Tibial artery (tissue), 4 donors: ENCODE results near the gene TRIM52.

Experiments
- DNase-seq, 2 donors: peaks; one replicate each; pipeline ENCODE4 v3.0.0-alpha.2; 2019
- H3K27ac ChIP-seq, 2 donors: fragments of 200-600 bp; sonication (generic) in 1 of 2; 1 replicate in 1 of 2; 2 replicates in 1 of 2; pipeline ENCODE4 v1.5.1; 2018 to 2019; ENCODE audit warnings: mild to moderate bottlenecking in 1 of 2
- H3K27me3 ChIP-seq, 2 donors: fragments of 200-600 bp; sonication (generic) in 1 of 2; one replicate each; pipeline versions ENCODE4 v1.5.1 to v1.6.0; 2016 to 2019
- H3K36me3 ChIP-seq, 3 donors: fragments of 200-600 bp; sonication (generic) in 2 of 3; one replicate each; pipeline ENCODE4 v1.5.1; 2016 to 2019; ENCODE audit warnings: mild to moderate bottlenecking in 2 of 3
- H3K4me1 ChIP-seq, 4 donors: fragments of 200-600 bp; sonication (generic) in 2 of 4; 1 replicate in 3 of 4; 2 replicates in 1 of 4; pipeline ENCODE4 v1.5.1; 2016 to 2019
- H3K4me3 ChIP-seq, 2 donors: fragments of 200-600 bp; sonication (generic) in 1 of 2; 1 replicate in 1 of 2; 2 replicates in 1 of 2; pipeline ENCODE4 v1.5.1; 2018 to 2019; ENCODE audit warnings: mild to moderate bottlenecking in 2 of 2
- H3K9me3 ChIP-seq, 3 donors: fragments of 200-600 bp; sonication (generic) in 1 of 3; one replicate each; pipeline ENCODE4 v1.5.1; 2016 to 2019
- intact Hi-C: fragments of 100-400 bp; cut with DNase I; formaldehyde crosslinking; loops from one replicate; pipeline ENCODE4 v1.15.0; 2023; ENCODE audit warnings: low total_unique reads
- TF ChIP-seq, protein P1 (sequence below), 2 experiments: fragments of 200-600 bp in 1 of 2; fragments of 450-650 bp in 1 of 2; IDR thresholded peaks; one replicate each; pipeline ENCODE4 v1.5.1; 2017 to 2019; ENCODE audit warnings: antibody characterized with exemption in 2 of 2, mild to moderate bottlenecking in 1 of 2, moderate library complexity in 1 of 2

TRIM52 gene

GRCh38 chr5:181231432-181231831 is 29.5 kb downstream of the TRIM52 start:
- Histone ChIP-seq H3K27me3 (no peaks in the 10 kb centered on the region), H3K4me3 (no peak overlapping the region), H3K9me3 (no peaks in the 10 kb centered on the region), H3K36me3 (peaks cover 15 to 78% (median 46%) of the 10 kb centered on the region in 3 donors), H3K4me1 (no peaks in the 10 kb centered on the region), H3K27ac (no peak overlapping the region)
- intact Hi-C loops, result no loop called here
- TF ChIP-seq, protein P1, sequence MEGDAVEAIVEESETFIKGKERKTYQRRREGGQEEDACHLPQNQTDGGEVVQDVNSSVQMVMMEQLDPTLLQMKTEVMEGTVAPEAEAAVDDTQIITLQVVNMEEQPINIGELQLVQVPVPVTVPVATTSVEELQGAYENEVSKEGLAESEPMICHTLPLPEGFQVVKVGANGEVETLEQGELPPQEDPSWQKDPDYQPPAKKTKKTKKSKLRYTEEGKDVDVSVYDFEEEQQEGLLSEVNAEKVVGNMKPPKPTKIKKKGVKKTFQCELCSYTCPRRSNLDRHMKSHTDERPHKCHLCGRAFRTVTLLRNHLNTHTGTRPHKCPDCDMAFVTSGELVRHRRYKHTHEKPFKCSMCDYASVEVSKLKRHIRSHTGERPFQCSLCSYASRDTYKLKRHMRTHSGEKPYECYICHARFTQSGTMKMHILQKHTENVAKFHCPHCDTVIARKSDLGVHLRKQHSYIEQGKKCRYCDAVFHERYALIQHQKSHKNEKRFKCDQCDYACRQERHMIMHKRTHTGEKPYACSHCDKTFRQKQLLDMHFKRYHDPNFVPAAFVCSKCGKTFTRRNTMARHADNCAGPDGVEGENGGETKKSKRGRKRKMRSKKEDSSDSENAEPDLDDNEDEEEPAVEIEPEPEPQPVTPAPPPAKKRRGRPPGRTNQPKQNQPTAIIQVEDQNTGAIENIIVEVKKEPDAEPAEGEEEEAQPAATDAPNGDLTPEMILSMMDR (IDR thresholded peaks at IDR 0.05), result no peak
- no peak for DNase-seq

DNA sequence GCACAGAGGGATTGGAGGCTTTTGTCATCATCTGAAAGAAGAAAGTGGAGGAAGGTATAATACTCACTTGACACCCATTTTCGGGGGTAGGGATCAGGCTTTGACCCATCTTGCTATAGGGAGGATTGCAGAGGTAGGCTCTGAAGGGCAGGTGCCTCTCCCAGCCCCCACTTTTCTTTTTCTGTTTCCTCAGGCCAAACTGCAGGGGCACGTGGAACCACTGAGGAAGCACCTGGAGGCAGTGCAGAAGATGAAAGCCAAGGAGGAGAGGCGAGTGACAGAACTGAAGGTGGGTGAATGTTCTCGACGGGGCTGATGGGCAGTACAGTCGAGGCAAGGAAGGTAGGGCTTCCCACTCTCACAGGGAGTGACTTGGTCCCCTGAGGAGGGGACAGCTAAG is 30.4 kb downstream of the TRIM52 start:
- H3K36me3 ChIP-seq, result peaks cover 9 to 70% (median 37%) of the 10 kb centered on the region in 3 donors
- no peak for DNase-seq

GRCh38 chr5:181229996-181230395 is 30.9 kb downstream of the TRIM52 start:
- H3K4me3 ChIP-seq, result no peak overlapping the region
- DNase-seq, result no peak
- intact Hi-C loops, result no loop called here
- H3K36me3 ChIP-seq, result peaks cover 9 to 64% (median 31%) of the 10 kb centered on the region in 3 donors
- peaks cover 0 to 4% (median 1%) of the 10 kb centered on the region in 4 donors for H3K4me1 ChIP-seq
- TF ChIP-seq, protein P1 (IDR thresholded peaks at IDR 0.05), result no peak
- H3K27ac ChIP-seq, result no peak overlapping the region
- no peaks in the 10 kb centered on the region for H3K9me3 ChIP-seq
- H3K27me3 ChIP-seq, result no peaks in the 10 kb centered on the region

More for the DNA sequence above, 30.4 kb downstream of the TRIM52 start:
- Histone ChIP-seq H3K27me3 (no peaks in the 10 kb centered on the region), H3K4me1 (peaks cover 0 to 2% (median 0%) of the 10 kb centered on the region in 4 donors), H3K27ac (no peak overlapping the region), H3K4me3 (no peak overlapping the region), H3K9me3 (no peaks in the 10 kb centered on the region)
- intact Hi-C loops, result no loop called here
- TF ChIP-seq, protein P1 (IDR thresholded peaks at IDR 0.05), result no peak

DNA sequence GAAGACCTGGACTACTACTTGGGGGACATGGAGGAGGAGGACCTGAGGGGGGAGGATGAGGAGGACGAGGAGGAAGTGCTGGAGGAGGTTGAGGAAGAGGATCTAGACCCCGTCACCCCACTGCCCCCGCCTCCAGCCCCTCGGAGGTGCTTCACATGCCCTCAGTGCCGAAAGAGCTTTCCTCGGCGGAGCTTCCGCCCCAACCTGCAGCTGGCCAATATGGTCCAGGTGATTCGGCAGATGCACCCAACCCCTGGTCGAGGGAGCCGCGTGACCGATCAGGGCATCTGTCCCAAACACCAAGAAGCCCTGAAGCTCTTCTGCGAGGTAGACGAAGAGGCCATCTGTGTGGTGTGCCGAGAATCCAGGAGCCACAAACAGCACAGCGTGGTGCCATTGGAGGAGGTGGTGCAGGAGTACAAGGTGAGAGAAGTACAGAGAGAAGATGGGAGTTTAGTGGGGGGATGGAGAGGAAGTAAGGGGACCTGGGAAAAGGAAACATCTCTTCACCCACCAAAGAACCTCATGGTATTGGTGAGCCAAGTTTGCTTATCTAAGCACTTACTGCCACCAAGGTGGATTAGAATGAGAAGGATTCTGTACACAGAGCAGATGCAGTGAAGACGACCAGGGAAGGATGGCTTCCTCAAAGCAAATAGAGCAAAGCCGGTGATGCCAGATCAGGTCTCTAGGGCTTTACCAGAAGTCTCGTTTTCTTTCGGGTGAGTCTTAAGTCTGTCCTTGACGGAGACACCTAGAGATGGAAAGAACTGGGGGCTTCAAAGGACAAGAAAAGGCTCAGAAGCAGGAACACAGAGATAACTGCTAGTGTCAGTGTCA is 36.3 kb downstream of the TRIM52 start:
- intact Hi-C loops, result no loop called here
- TF ChIP-seq, protein P1 (IDR thresholded peaks at IDR 0.05), result no peak
- Histone ChIP-seq H3K27ac (peak overlapping the region; percentile 89 to 94), H3K9me3 (no peaks in the 10 kb centered on the region), H3K36me3 (peaks cover 0 to 18% (median 0%) of the 10 kb centered on the region in 3 donors), H3K4me3 (peak overlapping the region; percentile 68 to 95), H3K4me1 (peaks cover 6 to 18% (median 11%) of the 10 kb centered on the region in 4 donors), H3K27me3 (no peaks in the 10 kb centered on the region)
- peak in 1 of 2 donors; percentile 77 for DNase-seq

DNA sequence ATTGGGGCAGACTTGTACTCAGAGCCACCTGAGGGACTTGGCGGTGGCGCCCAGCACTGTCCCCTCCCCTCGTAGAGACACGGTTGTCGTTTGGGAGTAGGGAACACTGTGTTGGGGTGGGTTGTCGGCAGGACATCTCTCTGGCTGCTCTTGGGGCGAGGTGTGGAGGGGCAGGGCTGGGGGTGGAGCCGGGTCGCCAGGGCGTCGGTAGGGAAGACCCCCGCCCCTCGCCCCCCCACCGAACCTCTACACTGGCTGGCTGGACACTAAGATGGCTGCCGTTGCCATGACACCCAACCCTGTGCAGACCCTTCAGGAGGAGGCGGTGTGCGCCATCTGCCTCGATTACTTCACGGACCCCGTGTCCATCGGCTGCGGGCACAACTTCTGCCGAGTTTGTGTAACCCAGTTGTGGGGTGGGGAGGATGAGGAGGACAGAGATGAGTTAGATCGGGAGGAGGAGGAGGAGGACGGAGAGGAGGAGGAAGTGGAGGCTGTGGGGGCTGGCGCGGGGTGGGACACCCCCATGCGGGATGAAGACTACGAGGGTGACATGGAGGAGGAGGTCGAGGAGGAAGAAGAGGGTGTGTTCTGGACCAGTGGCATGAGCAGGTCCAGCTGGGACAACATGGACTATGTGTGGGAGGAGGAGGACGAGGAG is 37.1 kb downstream of the TRIM52 start:
- Histone ChIP-seq H3K27ac (peak overlapping the region; percentile 89 to 94), H3K27me3 (no peaks in the 10 kb centered on the region), H3K4me1 (peaks cover 6 to 19% (median 11%) of the 10 kb centered on the region in 4 donors), H3K4me3 (peak overlapping the region; percentile 68 to 95), H3K36me3 (peaks cover 0 to 14% (median 0%) of the 10 kb centered on the region in 3 donors), H3K9me3 (no peaks in the 10 kb centered on the region)
- DNase-seq, result peak in 1 of 2 donors; percentile 59
- TF ChIP-seq, protein P1 (IDR thresholded peaks at IDR 0.05), result no peak
- intact Hi-C loops, result loop anchor here (2.0 kb wide), 1 partner anchor 35 kb away; no protein-coding TSS in a partner anchor
